GM12873 (cell line): ENCODE measurements around the gene SLC22A13.

Source experiments
- CTCF ChIP-seq: IDR thresholded peaks from 2 replicates; pipeline ENCODE4 v1.5.1; 2012; ENCODE audit warnings: low read depth, mild to moderate bottlenecking, moderate library complexity, low read length, control low read depth; ENCODE audit not compliant: insufficient read depth; ENCODE audit errors: missing control alignments

SLC22A13 gene

GRCh38 chr3:38229036-38229435, 36.6 kb upstream of the SLC22A13 start:
- no peak for TF ChIP-seq CTCF

- TF ChIP-seq CTCF: no peak
These were observed 32.9 kb upstream of the SLC22A13 start for GRCh38 chr3:38232701-38233100.

GRCh38 chr3:38235466-38235865, 30.1 kb upstream of the SLC22A13 start:
- TF ChIP-seq CTCF: no peak

GRCh38 chr3:38238416-38239008, 27.1 kb upstream of the SLC22A13 start:
- TF ChIP-seq CTCF: no peak

GRCh38 chr3:38245930-38246329, 19.7 kb upstream of the SLC22A13 start:
- no peak for TF ChIP-seq CTCF

GRCh38 chr3:38247366-38248035, 18.1 kb upstream of the SLC22A13 start:
- TF ChIP-seq CTCF: no peak

- no peak for TF ChIP-seq CTCF
These were observed 15.4 kb upstream of the SLC22A13 start for GRCh38 chr3:38250198-38250597.
